H9 (cell line): ENCODE measurements around the gene AGR3. TPM values are rescaled to one million over a fixed set of nuclear protein-coding genes. Genes with fewer than 3 reads are reported as not detected.

Experiments used
- DNase-seq: peaks from one replicate; pipeline ENCODE4 v3.0.0-alpha.2; 2017
- H2AFZ ChIP-seq: one replicate; pipeline ENCODE4 v1.6.1; 2013; ENCODE audit warnings: mild to moderate bottlenecking, low read length, control low read depth, moderate library complexity
- H2AK5ac ChIP-seq: 2 replicates; pipeline ENCODE4 v1.6.1; 2013; ENCODE audit warnings: low read length, control low read depth, mixed read lengths; ENCODE audit not compliant: insufficient read length
- H2BK120ac ChIP-seq: one replicate; pipeline ENCODE4 v1.6.1; 2013; ENCODE audit warnings: low read depth, mild to moderate bottlenecking, low read length, control low read depth, inconsistent platforms; ENCODE audit not compliant: poor library complexity, severe bottlenecking
- H2BK12ac ChIP-seq: 2 replicates; pipeline ENCODE4 v1.6.1; 2013; ENCODE audit warnings: low read length, control low read depth, mixed read lengths, low read depth; ENCODE audit not compliant: insufficient read length
- H2BK15ac ChIP-seq: 2 replicates; pipeline ENCODE4 v1.6.1; 2013; ENCODE audit warnings: low read depth, low read length, control low read depth
- H2BK20ac ChIP-seq: one replicate; pipeline ENCODE4 v1.6.1; 2013; ENCODE audit warnings: low read depth, mild to moderate bottlenecking, low read length, control low read depth, inconsistent platforms; ENCODE audit not compliant: poor library complexity, severe bottlenecking
- H2BK5ac ChIP-seq: 2 replicates; pipeline ENCODE4 v1.6.1; 2013; ENCODE audit warnings: low read length, control low read depth, mixed read lengths; ENCODE audit not compliant: insufficient read length
- H3K14ac ChIP-seq: 2 replicates; pipeline ENCODE4 v1.6.1; 2013; ENCODE audit warnings: low read length, control low read depth; ENCODE audit not compliant: insufficient read depth
- H3K18ac ChIP-seq: 2 replicates; pipeline ENCODE4 v1.6.1; 2013; ENCODE audit warnings: low read depth, mild to moderate bottlenecking, mixed read lengths, low read length, control low read depth; ENCODE audit not compliant: insufficient read length
- H3K23ac ChIP-seq: 2 replicates; pipeline ENCODE4 v1.6.1; 2013; ENCODE audit warnings: low read length, control low read depth, mixed read lengths, low read depth; ENCODE audit not compliant: insufficient read length
- H3K23me2 ChIP-seq: 2 replicates; pipeline ENCODE4 v1.6.1; 2013; ENCODE audit warnings: low read depth, mild to moderate bottlenecking, mixed read lengths, low read length, control low read depth; ENCODE audit not compliant: insufficient read length, poor library complexity, severe bottlenecking
- H3K27ac ChIP-seq: 2 replicates; pipeline ENCODE4 v1.5.1; 2013; ENCODE audit warnings: low read length, control low read depth, mixed read lengths, low read depth; ENCODE audit not compliant: insufficient read length
- H3K27me3 ChIP-seq: 2 replicates; pipeline ENCODE4 v1.6.1; 2013; ENCODE audit warnings: low read length, control low read depth, inconsistent platforms; ENCODE audit not compliant: insufficient read depth
- H3K4ac ChIP-seq: 2 replicates; pipeline ENCODE4 v1.6.1; 2013; ENCODE audit warnings: low read depth, mild to moderate bottlenecking, control low read depth, inconsistent platforms, low read length, moderate library complexity
- H3K4me1 ChIP-seq: 2 replicates; pipeline ENCODE4 v1.6.1; 2013; ENCODE audit warnings: low read length, control low read depth, inconsistent platforms; ENCODE audit not compliant: insufficient read depth
- H3K4me2 ChIP-seq: 2 replicates; pipeline ENCODE4 v1.6.1; 2013; ENCODE audit warnings: low read length, control low read depth, mixed read lengths; ENCODE audit not compliant: insufficient read length, insufficient read depth
- H3K56ac ChIP-seq: 2 replicates; pipeline ENCODE4 v1.6.1; 2013; ENCODE audit warnings: low read depth, mild to moderate bottlenecking, mixed read lengths, low read length, control low read depth; ENCODE audit not compliant: insufficient read length
- H3K79me1 ChIP-seq: 2 replicates; pipeline ENCODE4 v1.6.1; 2013; ENCODE audit warnings: low read depth, mild to moderate bottlenecking, moderate library complexity, low read length, control low read depth, inconsistent platforms; ENCODE audit not compliant: insufficient read depth, poor library complexity, severe bottlenecking
- H3K79me2 ChIP-seq: 2 replicates; pipeline ENCODE4 v1.6.1; 2013; ENCODE audit warnings: low read length, control low read depth, inconsistent platforms; ENCODE audit not compliant: insufficient read depth
- H3K9ac ChIP-seq: 2 replicates; pipeline ENCODE4 v1.6.1; 2013; ENCODE audit warnings: low read length, control low read depth, mixed read lengths; ENCODE audit not compliant: insufficient read length; ENCODE audit errors: extremely low read depth
- H3K9me3 ChIP-seq: one replicate; pipeline ENCODE4 v1.6.1; 2013; ENCODE audit warnings: low read depth, low read length, inconsistent platforms; ENCODE audit not compliant: control insufficient read depth
- H3T11ph ChIP-seq: one replicate; pipeline ENCODE4 v1.6.1; 2013; ENCODE audit warnings: mild to moderate bottlenecking, low read length, control low read depth, inconsistent platforms
- H4K20me1 ChIP-seq: one replicate; pipeline ENCODE4 v1.6.1; 2013; ENCODE audit not compliant: control insufficient read depth, insufficient read length, insufficient read depth
- H4K5ac ChIP-seq: 2 replicates; pipeline ENCODE4 v1.6.1; 2013; ENCODE audit warnings: low read depth, mild to moderate bottlenecking, mixed read lengths, low read length, control low read depth; ENCODE audit not compliant: insufficient read length
- H4K8ac ChIP-seq: replicated peaks from 2 replicates; pipeline ENCODE4 v1.6.1; 2013; ENCODE audit warnings: low read length, control low read depth, mixed read lengths, low read depth; ENCODE audit not compliant: insufficient read length
- H4K91ac ChIP-seq: 2 replicates; pipeline ENCODE4 v1.6.1; 2013; ENCODE audit warnings: low read depth, mild to moderate bottlenecking, moderate library complexity, mixed read lengths, low read length, control low read depth; ENCODE audit not compliant: insufficient read length
- H3K27ac Mint-ChIP-seq, 3 experiments: 2 replicates in 2 of 3; 3 replicates in 1 of 3; pipeline ENCODE4 v1.8.0; 2020 to 2021; ENCODE audit warnings: mixed read lengths in 3 of 3, mild to moderate bottlenecking in 1 of 3, moderate library complexity in 1 of 3
- H3K27me3 Mint-ChIP-seq: 2 replicates; pipeline ENCODE4 v1.8.0; 2021; ENCODE audit warnings: low read depth, mild to moderate bottlenecking, moderate library complexity, mixed read lengths
- H3K36me3 Mint-ChIP-seq, 3 experiments: 2 replicates in 2 of 3; 3 replicates in 1 of 3; pipeline ENCODE4 v1.8.0; 2020 to 2021; ENCODE audit warnings: low read depth in 3 of 3, mixed read lengths in 3 of 3; ENCODE audit not compliant: insufficient read depth in 1 of 3
- H3K4me1 Mint-ChIP-seq, 2 experiments: 2 replicates each; pipeline ENCODE4 v1.8.0; 2020; ENCODE audit warnings: mixed read lengths in 2 of 2
- H3K4me3 Mint-ChIP-seq, 2 experiments: 2 replicates in 1 of 2; 3 replicates in 1 of 2; pipeline ENCODE4 v1.8.0; 2020 to 2021; ENCODE audit warnings: mild to moderate bottlenecking in 2 of 2, mixed read lengths in 2 of 2, moderate library complexity in 1 of 2
- H3K9me3 Mint-ChIP-seq, 2 experiments: 2 replicates in 1 of 2; 3 replicates in 1 of 2; pipeline ENCODE4 v1.8.0; 2020; ENCODE audit warnings: mild to moderate bottlenecking in 2 of 2, mixed read lengths in 2 of 2, moderate library complexity in 1 of 2
- WGBS: extraction: QIAGEN DNeasy Blood & Tissue Kit; methylation state at CpG from one replicate; pipeline ENCODE4 v1.1.7; 2013; ENCODE audit warnings: missing lambda C conversion rate, low lambda C conversion rate, mixed read lengths; ENCODE audit not compliant: insufficient read length; ENCODE audit errors: extremely low coverage; 5-methylcytosine and 5-hydroxymethylcytosine counted together
- total RNA-seq: library from RNA; stranded (reverse); gene quantifications from 2 replicates; pipeline ENCODE4 v1.2.1, GENCODE V29; 2021
- TF ChIP-seq, protein P1 (sequence below): fragments of 200-600 bp; sonication (generic); conservative IDR thresholded peaks from 3 replicates; pipeline ENCODE4 v1.8.0; 2021; ENCODE audit warnings: antibody characterized with exemption, mild to moderate bottlenecking

AGR3 gene
- total RNA-seq, 1 experiment from 2014 or later: not detected

DNA sequence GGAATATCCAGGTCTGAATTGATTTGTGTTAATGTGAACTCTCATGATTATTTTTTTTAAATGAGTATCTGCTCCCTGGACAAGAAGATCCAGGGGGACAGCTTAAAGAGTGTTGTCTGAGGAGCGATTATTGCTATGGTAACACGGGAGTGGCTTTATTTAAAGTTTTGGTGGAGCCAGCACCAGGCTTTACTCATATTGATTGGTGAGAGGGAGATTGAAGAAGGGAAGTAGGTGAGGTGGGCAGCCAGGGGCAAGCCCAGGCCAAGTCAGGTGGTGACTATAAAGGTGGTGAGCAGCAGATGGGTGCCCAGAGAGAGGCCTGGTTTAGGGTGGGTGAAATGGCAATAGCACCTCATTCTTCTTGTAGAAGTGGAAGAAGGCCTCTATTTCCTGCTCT is 66.8 kb downstream of the AGR3 start:
- Histone ChIP-seq H3K4me1 (no peaks in the 10 kb centered on the region), H2AK5ac (no peak overlapping the region), H2BK120ac (no peak overlapping the region), H3K27ac (no peak overlapping the region), H3K9ac (no peak overlapping the region), H3K4ac (no peak overlapping the region), H2BK20ac (no peak overlapping the region), H3T11ph (no peak overlapping the region), H3K27me3 (no peaks in the 10 kb centered on the region), H2AFZ (no peak overlapping the region), H4K5ac (no peak overlapping the region), H3K9me3 (no peaks in the 10 kb centered on the region), H3K23me2 (no peaks in the 10 kb centered on the region), H3K56ac (no peak overlapping the region), H4K91ac (no peak overlapping the region), H3K18ac (no peak overlapping the region), H2BK15ac (no peak overlapping the region), H3K23ac (no peak overlapping the region), H3K79me1 (no peaks in the 10 kb centered on the region), H2BK5ac (no peak overlapping the region), H4K20me1 (no peaks in the 10 kb centered on the region), H3K4me2 (no peak overlapping the region), H3K14ac (no peak overlapping the region), H2BK12ac (no peak overlapping the region), H4K8ac (no peak overlapping the region), H3K79me2 (no peaks in the 10 kb centered on the region)
- no peaks in the 10 kb centered on the region for H3K36me3 Mint-ChIP-seq
- H3K4me3 Mint-ChIP-seq: no peak overlapping the region
- no peak for DNase-seq
- H3K27me3 Mint-ChIP-seq: no peaks in the 10 kb centered on the region
- no CpG with 5 or more reads among the region's 2 CpGs for WGBS
- peak overlapping the region in 1 of 3 experiments; percentile 32; a peak in 3 of 7 replicates for H3K27ac Mint-ChIP-seq
- peaks cover 0 to 3% of the 10 kb centered on the region in 2 experiments; a peak in 1 of 4 replicates for H3K4me1 Mint-ChIP-seq
- no peaks in the 10 kb centered on the region; a peak in 1 of 5 replicates for H3K9me3 Mint-ChIP-seq
- TF ChIP-seq, protein P1, sequence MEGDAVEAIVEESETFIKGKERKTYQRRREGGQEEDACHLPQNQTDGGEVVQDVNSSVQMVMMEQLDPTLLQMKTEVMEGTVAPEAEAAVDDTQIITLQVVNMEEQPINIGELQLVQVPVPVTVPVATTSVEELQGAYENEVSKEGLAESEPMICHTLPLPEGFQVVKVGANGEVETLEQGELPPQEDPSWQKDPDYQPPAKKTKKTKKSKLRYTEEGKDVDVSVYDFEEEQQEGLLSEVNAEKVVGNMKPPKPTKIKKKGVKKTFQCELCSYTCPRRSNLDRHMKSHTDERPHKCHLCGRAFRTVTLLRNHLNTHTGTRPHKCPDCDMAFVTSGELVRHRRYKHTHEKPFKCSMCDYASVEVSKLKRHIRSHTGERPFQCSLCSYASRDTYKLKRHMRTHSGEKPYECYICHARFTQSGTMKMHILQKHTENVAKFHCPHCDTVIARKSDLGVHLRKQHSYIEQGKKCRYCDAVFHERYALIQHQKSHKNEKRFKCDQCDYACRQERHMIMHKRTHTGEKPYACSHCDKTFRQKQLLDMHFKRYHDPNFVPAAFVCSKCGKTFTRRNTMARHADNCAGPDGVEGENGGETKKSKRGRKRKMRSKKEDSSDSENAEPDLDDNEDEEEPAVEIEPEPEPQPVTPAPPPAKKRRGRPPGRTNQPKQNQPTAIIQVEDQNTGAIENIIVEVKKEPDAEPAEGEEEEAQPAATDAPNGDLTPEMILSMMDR: no peak
